HEK293 (cell line): ENCODE measurements around the gene RRAS.

ENCODE experiments used
- CTCF ChIA-PET: fragments of 350-600 bp; formaldehyde crosslinking; extraction: SDS; loops from one replicate; lab custom pipeline; 2021; ENCODE audit warnings: antibody characterized with exemption; lab: Yijun Ruan, JAX
- POLR2A ChIA-PET: fragments of 300-600 bp; formaldehyde crosslinking; extraction: SDS; loops from one replicate; lab custom pipeline; 2020; ENCODE audit warnings: antibody characterized with exemption, inconsistent platforms; lab: Yijun Ruan, JAX
- H3K27ac ChIP-seq: fragments of 200-500 bp; sonication (Bioruptor generic); 2 replicates; pipeline ENCODE4 v1.5.1; 2014; ENCODE audit warnings: low read depth, low read length, control low read depth, inconsistent platforms; ENCODE audit errors: extremely low read depth
- H3K36me3 ChIP-seq, 2 experiments: fragments of 200-500 bp in 1 of 2; sonication (Bioruptor generic) in 1 of 2; 1 replicate in 1 of 2; 2 replicates in 1 of 2; pipeline ENCODE4 v1.5.1; 2014 to 2017; ENCODE audit warnings: inconsistent platforms in 2 of 2, low read length in 2 of 2; ENCODE audit not compliant: control insufficient read depth in 2 of 2, insufficient read depth in 1 of 2
- H3K4me1 ChIP-seq: fragments of 200-500 bp; sonication (Bioruptor generic); 2 replicates; pipeline ENCODE4 v1.5.1; 2014; ENCODE audit warnings: mild to moderate bottlenecking, low read length, inconsistent platforms; ENCODE audit not compliant: control insufficient read depth, insufficient read depth
- H3K4me3 ChIP-seq: 2 replicates; pipeline ENCODE4 v1.5.1; 2011; ENCODE audit warnings: low read depth, mild to moderate bottlenecking, control low read depth, low read length, moderate library complexity
- H3K9me3 ChIP-seq: fragments of 200-500 bp; sonication (Bioruptor generic); 2 replicates; pipeline ENCODE4 v1.5.1; 2014; ENCODE audit warnings: low read depth, low read length, inconsistent platforms; ENCODE audit not compliant: control insufficient read depth, insufficient read depth
- FEZF1 ChIP-seq: fragments of 450-650 bp; formaldehyde crosslinking; IDR thresholded peaks from 2 replicates; pipeline ENCODE4 v1.5.1; 2016; ENCODE audit warnings: missing biosample characterization, missing genetic modification characterization
- GLIS1 ChIP-seq: fragments of 450-650 bp; formaldehyde crosslinking; IDR thresholded peaks from 2 replicates; pipeline ENCODE4 v1.5.1; 2016; ENCODE audit warnings: missing biosample characterization, missing genetic modification characterization
- HOXD13 ChIP-seq: sonication (generic); formaldehyde crosslinking; IDR thresholded peaks from 2 replicates; pipeline ENCODE4 v1.8.0; 2022; ENCODE audit warnings: missing genetic modification reagents, borderline replicate concordance
- OSR2 ChIP-seq: fragments of 450-650 bp; formaldehyde crosslinking; IDR thresholded peaks from 2 replicates; pipeline ENCODE4 v1.5.1; 2016; ENCODE audit warnings: missing biosample characterization, missing genetic modification characterization
- PRDM1 ChIP-seq: fragments of 450-650 bp; formaldehyde crosslinking; IDR thresholded peaks from 2 replicates; pipeline ENCODE4; 2016; ENCODE audit warnings: missing biosample characterization, missing genetic modification characterization
- REPIN1 ChIP-seq: fragments of 450-650 bp; formaldehyde crosslinking; IDR thresholded peaks from 2 replicates; pipeline ENCODE4 v1.5.1; 2017; ENCODE audit warnings: missing biosample characterization, missing genetic modification characterization, low read depth
- ZFP41 ChIP-seq: fragments of 450-650 bp; formaldehyde crosslinking; IDR thresholded peaks from 2 replicates; pipeline ENCODE4 v1.5.1; 2016; ENCODE audit warnings: missing biosample characterization, missing genetic modification characterization, borderline replicate concordance
- ZNF202 ChIP-seq: fragments of 450-650 bp; formaldehyde crosslinking; IDR thresholded peaks from 2 replicates; pipeline ENCODE4 v1.5.1; 2016; ENCODE audit warnings: missing biosample characterization, missing genetic modification characterization, borderline replicate concordance
- ZNF37A ChIP-seq: fragments of 450-650 bp; IDR thresholded peaks from 2 replicates; pipeline ENCODE4 v1.5.1; 2018; ENCODE audit warnings: missing biosample characterization, missing genetic modification characterization
- ZNF544 ChIP-seq: fragments of 450-650 bp; formaldehyde crosslinking; IDR thresholded peaks from 2 replicates; pipeline ENCODE4 v1.5.0; 2017; ENCODE audit warnings: missing biosample characterization, missing genetic modification characterization
- ZNF660 ChIP-seq: fragments of 450-650 bp; IDR thresholded peaks from 2 replicates; pipeline ENCODE4 v1.5.1; 2018; ENCODE audit warnings: missing biosample characterization, mild to moderate bottlenecking, missing genetic modification characterization
- ZNF670 ChIP-seq: fragments of 450-650 bp; formaldehyde crosslinking; IDR thresholded peaks from 2 replicates; pipeline ENCODE4 v1.5.1; 2016; ENCODE audit warnings: missing biosample characterization, missing genetic modification characterization, low read depth
- ZNF768 ChIP-seq: fragments of 450-650 bp; formaldehyde crosslinking; IDR thresholded peaks from 2 replicates; pipeline ENCODE4 v1.5.1; 2018; ENCODE audit warnings: missing biosample characterization, mild to moderate bottlenecking, missing genetic modification characterization
- ZNF830 ChIP-seq: fragments of 450-650 bp; IDR thresholded peaks from 2 replicates; pipeline ENCODE4 v1.5.0; 2018; ENCODE audit warnings: missing biosample characterization, missing genetic modification characterization, low read depth, mild to moderate bottlenecking, moderate library complexity
- ZXDB ChIP-seq: fragments of 450-650 bp; formaldehyde crosslinking; IDR thresholded peaks from 2 replicates; pipeline ENCODE4 v1.5.1; 2016; ENCODE audit warnings: missing biosample characterization, missing genetic modification characterization
- TF ChIP-seq, protein P1 (sequence below): IDR thresholded peaks from 2 replicates; pipeline ENCODE4 v1.6.1; 2011; ENCODE audit warnings: mild to moderate bottlenecking, low read depth, low read length, borderline replicate concordance
- TF ChIP-seq, protein P2 (sequence below): fragments of 450-650 bp; formaldehyde crosslinking; IDR thresholded peaks from 2 replicates; pipeline ENCODE4 v1.5.1; 2016; ENCODE audit warnings: missing biosample characterization, missing genetic modification characterization
- TF ChIP-seq, protein P3 (sequence below): fragments of 450-650 bp; formaldehyde crosslinking; IDR thresholded peaks from 2 replicates; pipeline ENCODE4 v1.5.1; 2016; ENCODE audit warnings: missing biosample characterization, missing genetic modification characterization
- TF ChIP-seq, protein P4 (sequence below): fragments of 450-650 bp; formaldehyde crosslinking; IDR thresholded peaks from 2 replicates; pipeline ENCODE4 v1.5.0; 2017; ENCODE audit warnings: missing biosample characterization, missing genetic modification characterization, borderline replicate concordance
- TF ChIP-seq, protein P5 (sequence below): fragments of 450-650 bp; formaldehyde crosslinking; IDR thresholded peaks from 2 replicates; pipeline ENCODE4 v1.5.1; 2016; ENCODE audit warnings: missing biosample characterization, missing genetic modification characterization, borderline replicate concordance

RRAS gene

DNA sequence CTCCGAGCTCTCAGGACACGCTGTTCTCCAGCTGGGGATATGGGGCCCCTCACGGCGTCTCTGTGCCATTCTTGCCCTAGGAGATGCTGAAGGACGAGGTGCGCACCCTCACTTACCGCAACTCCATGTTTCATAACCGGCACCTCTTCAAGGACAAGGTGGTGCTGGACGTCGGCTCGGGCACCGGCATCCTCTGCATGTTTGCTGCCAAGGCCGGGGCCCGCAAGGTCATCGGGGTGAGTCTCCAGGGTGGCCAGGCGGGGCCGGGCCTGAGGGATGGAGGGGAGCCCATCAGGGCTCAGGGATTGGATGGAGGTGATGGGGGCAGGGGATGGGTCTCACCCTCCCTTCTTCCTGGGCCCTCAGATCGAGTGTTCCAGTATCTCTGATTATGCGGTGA is 41.9 kb upstream of the RRAS start:
- ChIA-PET CTCF (interaction anchor here (0.6 to 2.0 kb wide), 11 partner anchors 9 to 290 kb away, joined by 3 to 10 read pairs (median 5); partner anchors contain the start of genes AP2A1 and PTOV1), POLR2A (interaction anchor here (0.6 kb wide), 2 partner anchors 36 to 96 kb away, joined by 3 read pairs; no protein-coding TSS in a partner anchor)
- H3K36me3 ChIP-seq, result peaks cover 43 to 56% of the 10 kb centered on the region in 2 experiments

DNA sequence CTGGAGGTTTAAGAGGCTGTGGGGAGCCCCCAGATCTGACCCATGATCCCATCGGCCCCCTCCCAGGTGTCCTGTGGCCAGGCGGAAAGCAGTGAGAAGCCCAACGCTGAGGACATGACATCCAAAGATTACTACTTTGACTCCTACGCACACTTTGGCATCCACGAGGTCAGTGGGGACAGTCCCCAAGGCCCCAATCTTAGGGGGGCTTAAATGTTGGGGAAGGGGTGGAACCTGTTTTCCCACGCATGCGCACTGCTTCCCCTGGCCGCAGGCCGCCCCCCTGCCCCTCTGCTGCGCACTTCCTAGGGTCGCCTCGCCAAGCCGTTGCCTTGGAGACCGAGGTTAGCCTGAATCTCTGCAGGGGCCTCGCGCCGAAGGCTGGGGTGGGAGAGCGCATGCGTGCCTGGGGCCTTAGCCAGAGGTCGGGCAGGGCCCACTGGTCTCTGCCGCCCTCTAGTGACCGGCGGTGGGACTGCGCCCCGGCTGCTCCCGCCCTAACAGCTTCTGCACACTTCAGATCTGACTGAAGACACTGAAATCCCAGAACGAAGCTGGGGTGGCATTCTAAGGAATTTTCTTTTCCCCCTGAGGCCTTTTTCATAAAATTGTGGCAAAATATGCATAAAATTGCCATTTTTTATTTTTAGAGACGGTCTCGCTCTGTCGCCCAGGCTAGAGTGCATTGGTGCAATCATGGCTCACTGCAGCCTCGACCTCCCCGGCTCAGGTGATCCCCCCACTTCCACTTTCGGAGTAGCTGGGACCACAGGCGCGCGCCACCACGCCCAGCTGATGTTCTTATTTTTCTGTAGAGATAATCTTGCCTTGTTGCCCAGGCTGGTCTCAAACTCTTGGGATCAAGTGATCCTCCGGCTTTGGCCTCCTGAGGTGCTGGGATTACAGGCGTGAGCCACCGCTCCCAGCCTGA is 40.7 kb upstream of the RRAS start:
- POLR2A ChIA-PET, result interaction anchor here (0.5 to 1.5 kb wide), 8 partner anchors 40 to 659 kb away, joined by 3 to 6 read pairs (median 4); partner anchors contain the start of gene RRAS
- Histone ChIP-seq H3K4me3 (no peak overlapping the region), H3K36me3 (peaks cover 43 to 47% of the 10 kb centered on the region in 2 experiments), H3K4me1 (peaks cover 17% of the 10 kb centered on the region), H3K27ac (peak overlapping the region; percentile 52; the same call in 1 of the 2 replicates), H3K9me3 (no peaks in the 10 kb centered on the region)
- CTCF ChIA-PET, result interaction anchor here (0.6 to 2.0 kb wide), 45 partner anchors 8 to 441 kb away, joined by 3 to 10 read pairs (median 3); partner anchors contain the start of genes AP2A1, CPT1C, NOSIP and RRAS
- no peak for TF ChIP-seq ZNF37A (tag by site-specific recombination)
- TF ChIP-seq ZFP41 (tag by site-specific recombination), result no peak
- TF ChIP-seq, protein P1, sequence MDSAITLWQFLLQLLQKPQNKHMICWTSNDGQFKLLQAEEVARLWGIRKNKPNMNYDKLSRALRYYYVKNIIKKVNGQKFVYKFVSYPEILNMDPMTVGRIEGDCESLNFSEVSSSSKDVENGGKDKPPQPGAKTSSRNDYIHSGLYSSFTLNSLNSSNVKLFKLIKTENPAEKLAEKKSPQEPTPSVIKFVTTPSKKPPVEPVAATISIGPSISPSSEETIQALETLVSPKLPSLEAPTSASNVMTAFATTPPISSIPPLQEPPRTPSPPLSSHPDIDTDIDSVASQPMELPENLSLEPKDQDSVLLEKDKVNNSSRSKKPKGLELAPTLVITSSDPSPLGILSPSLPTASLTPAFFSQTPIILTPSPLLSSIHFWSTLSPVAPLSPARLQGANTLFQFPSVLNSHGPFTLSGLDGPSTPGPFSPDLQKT, result no peak
- no peak for TF ChIP-seq ZNF202
- no peak for TF ChIP-seq ZNF830 (tag by site-specific recombination)
- TF ChIP-seq ZNF768 (tag by site-specific recombination), result no peak
- TF ChIP-seq ZNF660 (tag by site-specific recombination), result peak; percentile 64
- TF ChIP-seq, protein P2, sequence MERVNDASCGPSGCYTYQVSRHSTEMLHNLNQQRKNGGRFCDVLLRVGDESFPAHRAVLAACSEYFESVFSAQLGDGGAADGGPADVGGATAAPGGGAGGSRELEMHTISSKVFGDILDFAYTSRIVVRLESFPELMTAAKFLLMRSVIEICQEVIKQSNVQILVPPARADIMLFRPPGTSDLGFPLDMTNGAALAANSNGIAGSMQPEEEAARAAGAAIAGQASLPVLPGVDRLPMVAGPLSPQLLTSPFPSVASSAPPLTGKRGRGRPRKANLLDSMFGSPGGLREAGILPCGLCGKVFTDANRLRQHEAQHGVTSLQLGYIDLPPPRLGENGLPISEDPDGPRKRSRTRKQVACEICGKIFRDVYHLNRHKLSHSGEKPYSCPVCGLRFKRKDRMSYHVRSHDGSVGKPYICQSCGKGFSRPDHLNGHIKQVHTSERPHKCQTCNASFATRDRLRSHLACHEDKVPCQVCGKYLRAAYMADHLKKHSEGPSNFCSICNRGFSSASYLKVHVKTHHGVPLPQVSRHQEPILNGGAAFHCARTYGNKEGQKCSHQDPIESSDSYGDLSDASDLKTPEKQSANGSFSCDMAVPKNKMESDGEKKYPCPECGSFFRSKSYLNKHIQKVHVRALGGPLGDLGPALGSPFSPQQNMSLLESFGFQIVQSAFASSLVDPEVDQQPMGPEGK (tag by site-specific recombination), result peak; percentile 79
- TF ChIP-seq, protein P3, sequence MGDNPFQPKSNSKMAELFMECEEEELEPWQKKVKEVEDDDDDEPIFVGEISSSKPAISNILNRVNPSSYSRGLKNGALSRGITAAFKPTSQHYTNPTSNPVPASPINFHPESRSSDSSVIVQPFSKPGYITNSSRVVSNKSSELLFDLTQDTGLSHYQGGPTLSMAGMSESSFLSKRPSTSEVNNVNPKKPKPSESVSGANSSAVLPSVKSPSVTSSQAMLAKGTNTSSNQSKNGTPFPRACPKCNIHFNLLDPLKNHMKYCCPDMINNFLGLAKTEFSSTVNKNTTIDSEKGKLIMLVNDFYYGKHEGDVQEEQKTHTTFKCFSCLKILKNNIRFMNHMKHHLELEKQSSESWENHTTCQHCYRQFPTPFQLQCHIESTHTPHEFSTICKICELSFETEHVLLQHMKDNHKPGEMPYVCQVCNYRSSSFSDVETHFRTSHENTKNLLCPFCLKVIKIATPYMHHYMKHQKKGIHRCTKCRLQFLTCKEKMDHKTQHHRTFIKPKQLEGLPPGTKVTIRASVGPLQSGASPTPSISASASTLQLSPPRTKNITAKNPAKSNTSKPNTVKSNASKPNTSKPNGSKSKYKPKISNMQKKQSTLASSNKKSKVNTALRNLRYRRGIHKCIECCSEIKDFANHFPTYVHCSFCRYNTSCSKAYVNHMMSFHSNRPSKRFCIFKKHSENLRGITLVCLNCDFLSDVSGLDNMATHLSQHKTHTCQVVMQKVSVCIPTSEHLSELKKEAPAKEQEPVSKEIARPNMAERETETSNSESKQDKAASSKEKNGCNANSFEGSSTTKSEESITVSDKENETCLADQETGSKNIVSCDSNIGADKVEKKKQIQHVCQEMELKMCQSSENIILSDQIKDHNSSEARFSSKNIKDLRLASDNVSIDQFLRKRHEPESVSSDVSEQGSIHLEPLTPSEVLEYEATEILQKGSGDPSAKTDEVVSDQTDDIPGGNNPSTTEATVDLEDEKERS (tag by site-specific recombination), result no peak
- TF ChIP-seq HOXD13 (CRISPR knock-in tag), result no peak
- TF ChIP-seq OSR2 (tag by site-specific recombination), result no peak
- peak; percentile 95 for TF ChIP-seq GLIS1 (tag by site-specific recombination)
- TF ChIP-seq ZXDB, result peak; percentile 83

More for the DNA sequence above, 41.9 kb upstream of the RRAS start:
- Histone ChIP-seq H3K9me3 (no peaks in the 10 kb centered on the region), H3K4me3 (no peak overlapping the region), H3K4me1 (peaks cover 17% of the 10 kb centered on the region), H3K27ac (no peak overlapping the region)
- TF ChIP-seq ZNF670, result no peak
- TF ChIP-seq PRDM1 (tag by site-specific recombination), result no peak
- no peak for TF ChIP-seq ZNF544 (tag by site-specific recombination)
- TF ChIP-seq REPIN1 (tag by site-specific recombination), result no peak
- TF ChIP-seq, protein P4, sequence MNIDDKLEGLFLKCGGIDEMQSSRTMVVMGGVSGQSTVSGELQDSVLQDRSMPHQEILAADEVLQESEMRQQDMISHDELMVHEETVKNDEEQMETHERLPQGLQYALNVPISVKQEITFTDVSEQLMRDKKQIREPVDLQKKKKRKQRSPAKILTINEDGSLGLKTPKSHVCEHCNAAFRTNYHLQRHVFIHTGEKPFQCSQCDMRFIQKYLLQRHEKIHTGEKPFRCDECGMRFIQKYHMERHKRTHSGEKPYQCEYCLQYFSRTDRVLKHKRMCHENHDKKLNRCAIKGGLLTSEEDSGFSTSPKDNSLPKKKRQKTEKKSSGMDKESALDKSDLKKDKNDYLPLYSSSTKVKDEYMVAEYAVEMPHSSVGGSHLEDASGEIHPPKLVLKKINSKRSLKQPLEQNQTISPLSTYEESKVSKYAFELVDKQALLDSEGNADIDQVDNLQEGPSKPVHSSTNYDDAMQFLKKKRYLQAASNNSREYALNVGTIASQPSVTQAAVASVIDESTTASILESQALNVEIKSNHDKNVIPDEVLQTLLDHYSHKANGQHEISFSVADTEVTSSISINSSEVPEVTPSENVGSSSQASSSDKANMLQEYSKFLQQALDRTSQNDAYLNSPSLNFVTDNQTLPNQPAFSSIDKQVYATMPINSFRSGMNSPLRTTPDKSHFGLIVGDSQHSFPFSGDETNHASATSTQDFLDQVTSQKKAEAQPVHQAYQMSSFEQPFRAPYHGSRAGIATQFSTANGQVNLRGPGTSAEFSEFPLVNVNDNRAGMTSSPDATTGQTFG (tag by site-specific recombination), result no peak
- TF ChIP-seq, protein P5, sequence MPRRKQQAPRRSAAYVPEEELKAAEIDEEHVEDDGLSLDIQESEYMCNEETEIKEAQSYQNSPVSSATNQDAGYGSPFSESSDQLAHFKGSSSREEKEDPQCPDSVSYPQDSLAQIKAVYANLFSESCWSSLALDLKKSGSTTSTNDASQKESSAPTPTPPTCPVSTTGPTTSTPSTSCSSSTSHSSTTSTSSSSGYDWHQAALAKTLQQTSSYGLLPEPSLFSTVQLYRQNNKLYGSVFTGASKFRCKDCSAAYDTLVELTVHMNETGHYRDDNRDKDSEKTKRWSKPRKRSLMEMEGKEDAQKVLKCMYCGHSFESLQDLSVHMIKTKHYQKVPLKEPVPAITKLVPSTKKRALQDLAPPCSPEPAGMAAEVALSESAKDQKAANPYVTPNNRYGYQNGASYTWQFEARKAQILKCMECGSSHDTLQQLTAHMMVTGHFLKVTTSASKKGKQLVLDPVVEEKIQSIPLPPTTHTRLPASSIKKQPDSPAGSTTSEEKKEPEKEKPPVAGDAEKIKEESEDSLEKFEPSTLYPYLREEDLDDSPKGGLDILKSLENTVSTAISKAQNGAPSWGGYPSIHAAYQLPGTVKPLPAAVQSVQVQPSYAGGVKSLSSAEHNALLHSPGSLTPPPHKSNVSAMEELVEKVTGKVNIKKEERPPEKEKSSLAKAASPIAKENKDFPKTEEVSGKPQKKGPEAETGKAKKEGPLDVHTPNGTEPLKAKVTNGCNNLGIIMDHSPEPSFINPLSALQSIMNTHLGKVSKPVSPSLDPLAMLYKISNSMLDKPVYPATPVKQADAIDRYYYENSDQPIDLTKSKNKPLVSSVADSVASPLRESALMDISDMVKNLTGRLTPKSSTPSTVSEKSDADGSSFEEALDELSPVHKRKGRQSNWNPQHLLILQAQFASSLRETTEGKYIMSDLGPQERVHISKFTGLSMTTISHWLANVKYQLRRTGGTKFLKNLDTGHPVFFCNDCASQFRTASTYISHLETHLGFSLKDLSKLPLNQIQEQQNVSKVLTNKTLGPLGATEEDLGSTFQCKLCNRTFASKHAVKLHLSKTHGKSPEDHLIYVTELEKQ (tag by site-specific recombination), result no peak
- no peak for TF ChIP-seq FEZF1 (tag by site-specific recombination)
